ENCODE results near the gene PRDM16.

The PRDM16 gene

DNA sequence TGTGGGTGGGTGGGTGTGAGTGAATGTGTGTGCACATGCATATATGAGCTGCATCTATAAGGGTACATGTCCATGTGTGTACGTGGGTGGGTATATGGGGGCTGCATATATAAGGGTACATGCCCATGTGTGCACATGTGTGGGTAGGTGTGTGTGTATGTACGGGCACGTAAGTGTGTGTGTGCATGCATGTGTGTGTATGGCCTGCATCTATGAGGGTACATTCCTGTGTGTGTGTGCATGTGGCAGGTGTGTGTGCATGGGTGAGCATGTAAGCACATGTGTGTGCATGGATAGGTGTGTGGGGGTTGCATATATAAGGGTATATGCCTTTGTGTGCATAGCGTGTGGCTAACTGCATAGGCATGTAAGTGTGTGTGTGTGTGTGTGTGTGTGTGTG is 204.4 kb downstream of the PRDM16 start:
- TF ChIP-seq, protein P1, sequence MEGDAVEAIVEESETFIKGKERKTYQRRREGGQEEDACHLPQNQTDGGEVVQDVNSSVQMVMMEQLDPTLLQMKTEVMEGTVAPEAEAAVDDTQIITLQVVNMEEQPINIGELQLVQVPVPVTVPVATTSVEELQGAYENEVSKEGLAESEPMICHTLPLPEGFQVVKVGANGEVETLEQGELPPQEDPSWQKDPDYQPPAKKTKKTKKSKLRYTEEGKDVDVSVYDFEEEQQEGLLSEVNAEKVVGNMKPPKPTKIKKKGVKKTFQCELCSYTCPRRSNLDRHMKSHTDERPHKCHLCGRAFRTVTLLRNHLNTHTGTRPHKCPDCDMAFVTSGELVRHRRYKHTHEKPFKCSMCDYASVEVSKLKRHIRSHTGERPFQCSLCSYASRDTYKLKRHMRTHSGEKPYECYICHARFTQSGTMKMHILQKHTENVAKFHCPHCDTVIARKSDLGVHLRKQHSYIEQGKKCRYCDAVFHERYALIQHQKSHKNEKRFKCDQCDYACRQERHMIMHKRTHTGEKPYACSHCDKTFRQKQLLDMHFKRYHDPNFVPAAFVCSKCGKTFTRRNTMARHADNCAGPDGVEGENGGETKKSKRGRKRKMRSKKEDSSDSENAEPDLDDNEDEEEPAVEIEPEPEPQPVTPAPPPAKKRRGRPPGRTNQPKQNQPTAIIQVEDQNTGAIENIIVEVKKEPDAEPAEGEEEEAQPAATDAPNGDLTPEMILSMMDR (IDR thresholded peaks at IDR 0.05; ENCODE audit: borderline replicate concordance, insufficient read depth, low read depth, low read length): no peak
- no peak overlapping the region for H3K4me3 ChIP-seq (ENCODE audit: low read depth, low read length)

DNA sequence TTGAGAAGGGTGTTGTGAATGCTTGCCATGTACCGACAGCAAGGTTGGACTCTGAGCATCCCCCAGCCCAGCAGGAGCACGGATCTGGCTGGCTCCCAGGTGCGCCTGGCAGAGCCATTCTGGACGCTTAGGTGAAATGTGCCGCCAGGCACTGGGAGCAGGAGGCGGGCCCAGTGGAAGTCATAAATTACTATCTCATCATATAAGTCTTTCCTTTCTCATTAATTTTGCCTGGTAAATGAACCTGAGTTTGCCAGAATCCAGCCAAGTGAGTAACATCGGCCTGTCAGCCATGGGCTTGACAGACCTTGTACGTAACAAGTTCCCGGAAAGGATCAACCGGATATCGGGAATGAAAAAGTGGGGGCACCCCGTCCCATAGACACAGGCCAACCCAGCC is 206.0 kb downstream of the PRDM16 start:
- H3K4me3 ChIP-seq (ENCODE audit: low read depth, low read length): no peak overlapping the region
- TF ChIP-seq, protein P1 (IDR thresholded peaks at IDR 0.05; ENCODE audit: borderline replicate concordance, insufficient read depth, low read depth, low read length): no peak

DNA sequence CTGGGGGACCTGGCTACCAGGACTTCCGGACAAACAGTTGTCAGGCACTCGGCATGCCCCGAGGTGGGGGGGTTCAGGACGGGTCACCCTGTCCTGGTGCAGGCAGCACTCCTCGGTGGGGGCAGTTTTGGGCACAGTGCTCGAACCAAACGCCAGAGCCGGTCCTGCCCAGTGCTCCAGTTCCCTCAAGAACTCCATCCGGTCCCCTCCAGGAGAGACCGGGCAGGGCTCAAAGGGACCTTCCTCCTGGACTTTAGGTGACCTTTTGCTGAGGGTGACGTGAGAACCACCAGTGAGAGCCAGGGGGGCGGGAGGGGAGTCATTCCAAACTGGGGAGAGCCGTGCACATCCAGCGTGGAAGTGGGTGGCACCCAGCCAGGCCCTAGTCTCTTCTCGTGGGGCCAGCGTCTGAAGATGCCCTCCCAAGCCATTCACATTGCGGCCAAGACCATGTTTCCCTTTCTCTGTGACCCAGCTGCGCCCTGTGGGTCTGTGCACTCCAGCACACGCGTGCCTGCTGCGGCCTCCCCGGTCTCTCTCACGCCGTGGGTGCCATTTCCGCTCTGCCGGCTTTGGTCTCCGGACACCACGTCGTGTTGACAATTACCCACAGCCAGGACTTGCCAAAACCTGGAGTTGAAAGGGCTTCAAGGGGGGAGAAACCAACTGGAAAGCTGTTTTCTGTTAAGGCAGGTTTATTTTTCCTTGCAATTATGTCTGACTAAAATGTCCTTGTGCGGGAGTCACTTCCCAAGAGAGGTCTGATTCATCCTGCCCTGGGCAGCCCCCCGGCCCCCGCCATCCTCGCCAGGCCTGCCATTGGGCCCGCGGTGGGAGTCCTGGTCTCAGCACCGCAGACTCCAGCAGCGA is 206.7 kb downstream of the PRDM16 start:
- TF ChIP-seq, protein P1 (IDR thresholded peaks at IDR 0.05; ENCODE audit: borderline replicate concordance, insufficient read depth, low read depth, low read length): no peak
- no peak overlapping the region for H3K4me3 ChIP-seq (ENCODE audit: low read depth, low read length)

DNA sequence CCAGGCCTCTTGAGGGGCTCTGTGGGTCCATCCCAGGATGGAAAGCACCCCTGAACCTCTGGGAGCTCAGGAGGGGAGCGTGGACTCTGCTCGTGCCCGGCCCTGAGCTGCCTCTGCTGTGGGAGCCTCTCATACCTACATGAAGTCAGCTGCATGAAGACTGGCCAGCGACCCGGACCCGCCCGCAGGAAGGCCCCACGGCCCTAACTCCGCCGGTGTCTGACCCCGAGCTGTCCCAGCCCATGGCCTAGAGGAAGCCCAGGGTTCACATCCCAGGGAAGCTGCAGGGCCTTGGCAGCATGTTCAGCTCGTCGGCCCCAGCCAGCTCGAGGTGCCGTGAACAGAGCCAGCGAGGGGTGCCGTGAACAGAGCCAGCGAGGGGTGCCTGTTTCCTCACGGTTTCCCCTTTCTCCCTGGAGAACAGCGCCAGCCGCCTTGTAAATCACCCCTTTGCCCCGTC is 207.4 kb downstream of the PRDM16 start:
- TF ChIP-seq, protein P1 (IDR thresholded peaks at IDR 0.05; ENCODE audit: borderline replicate concordance, insufficient read depth, low read depth, low read length): no peak
- H3K4me3 ChIP-seq (ENCODE audit: low read depth, low read length): no peak overlapping the region

DNA sequence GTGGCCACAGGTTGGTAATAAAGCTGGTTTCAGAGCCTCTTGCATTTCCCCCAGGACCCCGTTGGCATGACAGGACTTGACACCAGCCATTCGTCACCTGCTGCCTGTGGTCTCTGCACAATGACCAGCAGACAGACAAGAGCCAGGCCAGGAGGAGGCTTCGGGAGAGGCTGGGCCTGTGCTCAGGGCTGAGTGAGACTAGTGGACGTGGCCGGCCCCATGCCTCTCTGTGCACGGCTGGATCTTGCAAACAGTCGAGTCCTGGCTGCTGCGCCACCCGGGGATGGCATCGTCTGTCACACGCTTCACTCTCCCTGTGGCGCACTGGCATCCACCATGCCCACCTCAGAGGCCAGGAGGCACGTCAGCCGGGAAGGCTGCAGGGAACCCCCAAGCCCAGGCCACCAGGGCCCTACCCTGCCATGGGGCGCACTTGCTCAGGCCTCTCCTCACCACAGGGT is 208.0 kb downstream of the PRDM16 start:
- TF ChIP-seq, protein P1 (IDR thresholded peaks at IDR 0.05; ENCODE audit: borderline replicate concordance, insufficient read depth, low read depth, low read length): no peak
- no peak overlapping the region for H3K4me3 ChIP-seq (ENCODE audit: low read depth, low read length)

DNA sequence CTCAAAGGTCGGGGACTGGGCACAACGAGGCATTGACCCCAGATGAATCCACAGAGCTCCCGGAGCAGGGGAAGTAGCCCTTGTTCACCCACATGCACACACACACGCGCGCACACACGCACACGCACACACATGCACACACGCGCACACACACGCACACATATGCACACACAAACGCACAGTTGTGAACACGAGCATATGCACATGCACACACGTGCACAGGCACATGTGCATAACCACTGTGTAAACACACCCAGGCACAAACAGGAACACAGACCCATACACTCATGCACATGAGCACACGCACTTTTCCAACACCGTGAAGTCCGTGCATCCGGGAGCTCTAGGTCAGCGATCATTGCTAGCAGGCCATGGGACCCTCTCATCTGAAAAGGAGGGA is 208.6 kb downstream of the PRDM16 start:
- TF ChIP-seq, protein P1 (IDR thresholded peaks at IDR 0.05; ENCODE audit: borderline replicate concordance, insufficient read depth, low read depth, low read length): no peak
- no peak overlapping the region for H3K4me3 ChIP-seq (ENCODE audit: low read depth, low read length)

All from GM12875 (cell line).